SK-N-SH (cell line): ENCODE data around the gene MEGF10.

Source experiments
- EZH2phosphoT487 ChIP-seq: fragments of 200-600 bp; sonication (generic); IDR thresholded peaks from 2 replicates; pipeline ENCODE4 v1.6.1; 2017; ENCODE audit warnings: low read depth, mixed run types, mild to moderate bottlenecking, antibody characterized with exemption, moderate library complexity, borderline replicate concordance
- TF ChIP-seq, protein P1 (sequence below): fragments of 200-600 bp; sonication (generic); IDR thresholded peaks from 2 replicates; pipeline ENCODE4 v1.6.1; 2017; ENCODE audit warnings: antibody characterized with exemption, mild to moderate bottlenecking, moderate library complexity

DNA sequence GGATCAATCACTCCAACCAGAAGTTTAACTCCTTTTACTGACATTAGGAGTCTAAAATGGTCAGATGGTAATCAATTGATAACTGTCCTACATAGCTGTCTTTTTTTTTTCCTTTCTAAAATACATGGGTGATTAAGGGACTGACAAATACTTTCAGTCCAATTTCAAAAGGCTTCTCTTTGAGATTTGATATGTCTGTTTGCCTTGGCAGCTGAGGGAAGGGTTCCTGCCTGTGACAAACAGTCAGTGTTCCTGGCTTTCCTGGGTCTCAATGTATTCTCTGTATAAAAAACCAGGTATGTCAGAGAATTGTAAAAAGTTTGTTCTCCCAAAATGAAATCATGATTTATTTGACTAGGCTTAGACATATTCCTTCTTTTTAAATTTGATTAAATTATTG, 84.5 kb downstream of the MEGF10 start:
- no peak for TF ChIP-seq EZH2phosphoT487
- TF ChIP-seq, protein P1, sequence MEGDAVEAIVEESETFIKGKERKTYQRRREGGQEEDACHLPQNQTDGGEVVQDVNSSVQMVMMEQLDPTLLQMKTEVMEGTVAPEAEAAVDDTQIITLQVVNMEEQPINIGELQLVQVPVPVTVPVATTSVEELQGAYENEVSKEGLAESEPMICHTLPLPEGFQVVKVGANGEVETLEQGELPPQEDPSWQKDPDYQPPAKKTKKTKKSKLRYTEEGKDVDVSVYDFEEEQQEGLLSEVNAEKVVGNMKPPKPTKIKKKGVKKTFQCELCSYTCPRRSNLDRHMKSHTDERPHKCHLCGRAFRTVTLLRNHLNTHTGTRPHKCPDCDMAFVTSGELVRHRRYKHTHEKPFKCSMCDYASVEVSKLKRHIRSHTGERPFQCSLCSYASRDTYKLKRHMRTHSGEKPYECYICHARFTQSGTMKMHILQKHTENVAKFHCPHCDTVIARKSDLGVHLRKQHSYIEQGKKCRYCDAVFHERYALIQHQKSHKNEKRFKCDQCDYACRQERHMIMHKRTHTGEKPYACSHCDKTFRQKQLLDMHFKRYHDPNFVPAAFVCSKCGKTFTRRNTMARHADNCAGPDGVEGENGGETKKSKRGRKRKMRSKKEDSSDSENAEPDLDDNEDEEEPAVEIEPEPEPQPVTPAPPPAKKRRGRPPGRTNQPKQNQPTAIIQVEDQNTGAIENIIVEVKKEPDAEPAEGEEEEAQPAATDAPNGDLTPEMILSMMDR = no peak
